CD4-positive, alpha-beta T cell treated with Interferon gamma for 1 hour (primary cell): ENCODE results near the gene CHST2.
A peak's percentile ranks its signal among the peaks of the same experiment; 100 is the strongest.
"Not testable (repeated sequence)": the region's sequence is repeated elsewhere in the genome, so short reads cannot be mapped to it uniquely, and the experiment has no call there.

Experiments
- DNase-seq: peaks from one replicate; pipeline ENCODE4 v3.0.0-alpha.2; 2020

Gene CHST2

GRCh38 chr3:143119009-143119914 is at the start of gene CHST2:
TSS of gene CHST2 (plus strand) at chr3:143119771. CDS start at chr3:143120817, 1,046 bp downstream.
- DNase-seq = peak; percentile 75

- DNase-seq = no peak
Observed at GRCh38 chr3:143070977-143071551, 48.5 kb upstream of the CHST2 start.

GRCh38 chr3:143071776-143072175 is 47.8 kb upstream of the CHST2 start:
- DNase-seq = no peak

- not testable (repeated sequence) for DNase-seq
Observed at GRCh38 chr3:143072298-143073020, 47.1 kb upstream of the CHST2 start.

GRCh38 chr3:143073541-143073940 is 46.0 kb upstream of the CHST2 start:
- DNase-seq = not testable (repeated sequence)

GRCh38 chr3:143073983-143074382 is 45.6 kb upstream of the CHST2 start:
- DNase-seq = not testable (repeated sequence)

GRCh38 chr3:143078883-143079282 is 40.7 kb upstream of the CHST2 start:
- DNase-seq = no peak

- no peak for DNase-seq
Observed at GRCh38 chr3:143080196-143080595, 39.4 kb upstream of the CHST2 start.

GRCh38 chr3:143081365-143081764 is 38.2 kb upstream of the CHST2 start:
- no peak for DNase-seq

GRCh38 chr3:143081844-143082778 is 37.5 kb upstream of the CHST2 start:
- no peak for DNase-seq

- DNase-seq = no peak
Observed at GRCh38 chr3:143083781-143084180, 35.8 kb upstream of the CHST2 start.

GRCh38 chr3:143084856-143085731 is 34.5 kb upstream of the CHST2 start:
- peak; percentile 42 for DNase-seq

- DNase-seq = no peak
Observed at GRCh38 chr3:143088835-143089234, 30.7 kb upstream of the CHST2 start.

- no peak for DNase-seq
Observed at GRCh38 chr3:143089965-143090364, 29.6 kb upstream of the CHST2 start.

GRCh38 chr3:143090486-143090885 is 29.1 kb upstream of the CHST2 start:
- DNase-seq = no peak

GRCh38 chr3:143090976-143091837 is 28.4 kb upstream of the CHST2 start:
- DNase-seq = no peak

GRCh38 chr3:143092191-143092590 is 27.4 kb upstream of the CHST2 start:
- DNase-seq = no peak

- DNase-seq = no peak
Observed at GRCh38 chr3:143095813-143096212, 23.8 kb upstream of the CHST2 start.

- DNase-seq = no peak
Observed at GRCh38 chr3:143098032-143098764, 21.4 kb upstream of the CHST2 start.

- DNase-seq = no peak
Observed at GRCh38 chr3:143099210-143099609, 20.4 kb upstream of the CHST2 start.
